Activated naive CD4-positive, alpha-beta T cell treated with anti-CD3 and anti-CD28 coated beads for 36 hours (primary cell): ENCODE data around the gene OR8A1. TPM values are rescaled to one million over a fixed set of nuclear protein-coding genes. Genes with fewer than 3 reads are reported as not detected.

ENCODE experiments used
- CTCF ChIA-PET: fragments of 350-600 bp; sonication (Branson Sonifier 250); formaldehyde crosslinking; loops from one replicate; lab custom pipeline; 2021; ENCODE audit warnings: antibody characterized with exemption; lab: Charles Lee
- DNase-seq: peaks from one replicate; pipeline ENCODE4 v3.0.0-alpha.2; 2020
- H3K27ac Mint-ChIP-seq: one replicate; pipeline ENCODE4 v1.8.0; 2021; ENCODE audit warnings: mild to moderate bottlenecking, mixed read lengths
- H3K27me3 Mint-ChIP-seq: one replicate; pipeline ENCODE4 v1.8.0; 2021; ENCODE audit warnings: low read depth, mixed read lengths
- H3K36me3 Mint-ChIP-seq: one replicate; pipeline ENCODE4 v1.8.0; 2021; ENCODE audit warnings: low read depth, mixed read lengths
- H3K4me1 Mint-ChIP-seq: one replicate; pipeline ENCODE4 v1.8.0; 2021; ENCODE audit warnings: low read depth, mixed read lengths
- H3K4me3 Mint-ChIP-seq: one replicate; pipeline ENCODE4 v1.8.0; 2021; ENCODE audit warnings: mild to moderate bottlenecking, moderate library complexity, mixed read lengths
- H3K9me3 Mint-ChIP-seq: one replicate; pipeline ENCODE4 v1.8.0; 2021; ENCODE audit warnings: mixed read lengths
- intact Hi-C: fragments of 100-400 bp; cut with micrococcal nuclease; formaldehyde crosslinking; loops from one replicate; pipeline ENCODE4 v1.15.1; 2023
- total RNA-seq, 2 experiments: library from RNA; stranded (reverse); gene quantifications; one replicate each; pipeline ENCODE4 v1.2.3, GENCODE V29; 2021

The OR8A1 gene
- total RNA-seq, 2 experiments from 2014 or later, result not detected

DNA sequence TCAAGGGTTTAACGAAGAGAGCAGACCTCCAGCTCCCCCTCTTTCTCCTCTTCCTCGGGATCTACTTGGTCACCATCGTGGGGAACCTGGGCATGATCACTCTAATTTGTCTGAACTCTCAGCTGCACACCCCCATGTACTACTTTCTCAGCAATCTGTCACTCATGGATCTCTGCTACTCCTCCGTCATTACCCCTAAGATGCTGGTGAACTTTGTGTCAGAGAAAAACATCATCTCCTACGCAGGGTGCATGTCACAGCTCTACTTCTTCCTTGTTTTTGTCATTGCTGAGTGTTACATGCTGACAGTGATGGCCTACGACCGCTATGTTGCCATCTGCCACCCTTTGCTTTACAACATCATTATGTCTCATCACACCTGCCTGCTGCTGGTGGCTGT lies 363 bp downstream of the OR8A1 start:
- peaks cover 17% of the 10 kb centered on the region for H3K27me3 Mint-ChIP-seq
- no peaks in the 10 kb centered on the region for H3K9me3 Mint-ChIP-seq
- H3K27ac Mint-ChIP-seq, result no peak overlapping the region
- no peaks in the 10 kb centered on the region for H3K4me1 Mint-ChIP-seq
- no peak overlapping the region for H3K4me3 Mint-ChIP-seq
- intact Hi-C loops, result no loop called here
- CTCF ChIA-PET, result no interaction called here
- H3K36me3 Mint-ChIP-seq, result no peaks in the 10 kb centered on the region
- no peak for DNase-seq

DNA sequence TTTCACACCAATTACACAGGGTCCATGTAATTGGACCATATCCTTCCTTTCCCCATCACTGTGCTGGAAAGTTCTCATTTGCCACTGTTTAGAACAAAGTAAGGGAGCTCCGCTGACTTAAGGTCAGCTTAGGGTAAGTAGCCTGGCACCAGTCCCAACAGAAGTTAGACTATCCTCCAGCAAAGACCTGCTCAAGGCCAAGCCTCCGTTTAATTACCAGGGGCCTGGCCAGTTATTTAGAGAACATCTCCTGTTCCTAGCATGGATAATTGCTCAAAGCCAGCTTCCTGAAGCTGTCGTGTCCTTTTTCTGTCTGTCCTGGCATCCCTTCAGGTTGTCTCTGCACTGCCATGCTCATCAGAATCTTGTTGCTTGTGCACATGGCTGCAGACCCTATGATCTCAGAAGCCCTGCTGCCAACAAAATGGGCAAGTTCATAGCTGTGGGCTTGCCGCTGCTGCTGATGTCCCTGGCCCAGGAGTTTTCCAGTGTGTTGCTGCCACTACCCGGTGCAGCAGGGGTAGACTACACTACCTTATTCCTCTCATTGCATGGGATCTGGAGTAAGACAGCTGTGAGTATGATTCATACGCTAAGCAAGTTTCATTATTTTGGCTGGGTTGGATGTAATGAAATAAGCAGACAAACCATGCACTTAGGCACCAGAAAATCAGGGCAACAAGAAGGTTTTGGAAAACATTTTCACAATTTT lies 8.1 kb downstream of the OR8A1 start:
- Mint-ChIP-seq H3K27ac (no peak overlapping the region), H3K4me3 (no peak overlapping the region), H3K4me1 (no peaks in the 10 kb centered on the region), H3K9me3 (no peaks in the 10 kb centered on the region), H3K27me3 (peaks cover under 1% of the 10 kb centered on the region), H3K36me3 (no peaks in the 10 kb centered on the region)
- CTCF ChIA-PET, result interaction anchor here (0.9 to 1.0 kb wide), 2 partner anchors 166 to 177 kb away, joined by 3 to 4 read pairs; no protein-coding TSS in a partner anchor
- intact Hi-C loops, result no loop called here
- no peak for DNase-seq

DNA sequence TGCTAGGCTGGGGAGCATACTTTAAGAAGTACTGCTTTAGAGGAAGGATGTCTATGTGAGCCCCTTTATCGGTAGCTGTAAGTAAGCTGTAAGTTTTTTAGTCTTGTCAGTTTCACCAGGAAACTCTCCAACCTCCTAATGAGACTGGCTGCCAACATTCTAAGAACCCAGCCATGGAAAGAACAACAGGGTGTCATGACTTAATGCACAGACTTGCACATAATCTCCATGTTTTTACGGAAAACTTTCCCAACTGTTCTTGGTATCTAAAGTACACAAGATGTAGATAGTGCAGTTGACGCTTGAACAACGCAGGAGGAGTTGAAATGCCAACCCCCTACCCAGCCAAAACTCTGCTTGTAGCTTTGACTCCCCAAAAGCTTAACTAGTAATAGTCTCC lies 9.0 kb downstream of the OR8A1 start:
- intact Hi-C loops, result no loop called here
- no peak for DNase-seq
- Mint-ChIP-seq H3K4me1 (no peaks in the 10 kb centered on the region), H3K27me3 (no peaks in the 10 kb centered on the region), H3K27ac (no peak overlapping the region), H3K36me3 (no peaks in the 10 kb centered on the region), H3K9me3 (no peaks in the 10 kb centered on the region), H3K4me3 (no peak overlapping the region)
- CTCF ChIA-PET, result interaction anchor here (0.9 kb wide), 1 partner anchor 177 kb away, joined by 4 read pairs; no protein-coding TSS in a partner anchor

DNA sequence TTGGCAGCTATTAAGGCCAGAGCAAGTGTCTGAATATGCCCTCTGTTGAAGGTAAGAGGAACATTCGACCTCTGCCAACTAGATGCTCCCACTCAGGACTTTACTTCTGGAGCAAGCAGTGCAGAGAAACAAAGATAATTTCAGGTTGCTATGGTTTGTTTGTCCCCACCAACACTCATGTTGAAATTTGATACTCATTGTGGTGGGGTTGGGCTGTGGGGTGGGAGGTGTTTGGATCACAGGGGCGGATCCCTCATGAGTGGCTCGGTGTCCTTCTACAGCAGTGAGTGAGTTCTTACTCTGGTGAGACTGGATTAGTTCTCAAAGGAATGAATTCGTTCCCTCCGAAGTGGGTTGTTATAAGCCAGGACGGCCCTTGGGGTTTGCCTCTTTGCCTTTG lies 12.0 kb downstream of the OR8A1 start:
- no peaks in the 10 kb centered on the region for H3K4me1 Mint-ChIP-seq
- no peak overlapping the region for H3K27ac Mint-ChIP-seq
- no peaks in the 10 kb centered on the region for H3K9me3 Mint-ChIP-seq
- H3K27me3 Mint-ChIP-seq, result peaks cover 3% of the 10 kb centered on the region
- intact Hi-C loops, result no loop called here
- no peaks in the 10 kb centered on the region for H3K36me3 Mint-ChIP-seq
- DNase-seq, result no peak
- no peak overlapping the region for H3K4me3 Mint-ChIP-seq
- CTCF ChIA-PET, result no interaction called here

DNA sequence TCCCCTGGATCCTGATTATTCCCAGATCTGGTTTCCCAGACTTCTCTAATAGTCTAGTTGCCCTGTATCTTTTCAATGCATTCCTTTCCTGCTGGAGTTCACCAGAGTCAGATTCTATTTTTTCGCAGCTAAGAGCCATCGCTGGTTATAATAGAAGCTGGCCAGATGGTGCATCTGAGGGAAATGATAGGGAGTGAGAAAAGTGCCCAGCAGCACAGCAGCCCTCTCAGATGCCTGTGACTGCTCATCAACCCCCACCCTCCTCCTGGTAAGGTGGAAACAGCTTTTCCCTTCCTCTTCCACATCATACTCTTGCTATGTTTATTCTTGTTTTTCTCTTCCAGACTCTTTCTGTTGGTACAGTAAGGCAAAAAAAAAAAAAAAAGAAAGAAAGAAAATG lies 12.8 kb downstream of the OR8A1 start:
- intact Hi-C loops, result no loop called here
- peaks cover 8% of the 10 kb centered on the region for H3K27me3 Mint-ChIP-seq
- CTCF ChIA-PET, result interaction anchor here (2.2 kb wide), 1 partner anchor 166 kb away, joined by 10 read pairs; no protein-coding TSS in a partner anchor
- H3K9me3 Mint-ChIP-seq, result no peaks in the 10 kb centered on the region
- H3K27ac Mint-ChIP-seq, result no peak overlapping the region
- no peak overlapping the region for H3K4me3 Mint-ChIP-seq
- H3K36me3 Mint-ChIP-seq, result no peaks in the 10 kb centered on the region
- no peak for DNase-seq
- no peaks in the 10 kb centered on the region for H3K4me1 Mint-ChIP-seq

DNA sequence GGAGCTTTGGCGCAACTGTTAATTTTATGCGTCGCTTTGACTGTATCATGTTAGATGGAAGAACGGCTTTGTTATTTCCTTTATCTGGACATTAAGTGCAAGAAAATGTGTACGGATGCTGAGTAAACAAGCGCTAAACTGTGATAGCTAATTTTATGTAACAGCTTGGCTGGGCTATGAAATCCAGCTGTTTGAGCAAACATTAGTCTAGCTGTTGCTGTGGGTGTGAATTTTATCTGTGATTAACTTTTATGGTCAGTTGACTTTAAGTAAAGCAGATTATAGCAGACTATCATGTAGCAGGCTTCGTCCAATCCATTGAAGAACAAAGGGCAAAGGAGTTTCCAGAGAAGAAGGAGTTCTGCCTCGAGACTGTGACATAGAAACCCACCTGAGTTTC lies 14.0 kb downstream of the OR8A1 start:
- peaks cover 14% of the 10 kb centered on the region for H3K27me3 Mint-ChIP-seq
- H3K36me3 Mint-ChIP-seq, result no peaks in the 10 kb centered on the region
- no peak for DNase-seq
- CTCF ChIA-PET, result interaction anchor here (1.0 to 2.9 kb wide), 4 partner anchors 10 to 512 kb away, joined by 3 to 16 read pairs (median 6); no protein-coding TSS in a partner anchor
- intact Hi-C loops, result no loop called here
- H3K9me3 Mint-ChIP-seq, result no peaks in the 10 kb centered on the region
- no peak overlapping the region for H3K27ac Mint-ChIP-seq
- no peak overlapping the region for H3K4me3 Mint-ChIP-seq
- no peaks in the 10 kb centered on the region for H3K4me1 Mint-ChIP-seq

DNA sequence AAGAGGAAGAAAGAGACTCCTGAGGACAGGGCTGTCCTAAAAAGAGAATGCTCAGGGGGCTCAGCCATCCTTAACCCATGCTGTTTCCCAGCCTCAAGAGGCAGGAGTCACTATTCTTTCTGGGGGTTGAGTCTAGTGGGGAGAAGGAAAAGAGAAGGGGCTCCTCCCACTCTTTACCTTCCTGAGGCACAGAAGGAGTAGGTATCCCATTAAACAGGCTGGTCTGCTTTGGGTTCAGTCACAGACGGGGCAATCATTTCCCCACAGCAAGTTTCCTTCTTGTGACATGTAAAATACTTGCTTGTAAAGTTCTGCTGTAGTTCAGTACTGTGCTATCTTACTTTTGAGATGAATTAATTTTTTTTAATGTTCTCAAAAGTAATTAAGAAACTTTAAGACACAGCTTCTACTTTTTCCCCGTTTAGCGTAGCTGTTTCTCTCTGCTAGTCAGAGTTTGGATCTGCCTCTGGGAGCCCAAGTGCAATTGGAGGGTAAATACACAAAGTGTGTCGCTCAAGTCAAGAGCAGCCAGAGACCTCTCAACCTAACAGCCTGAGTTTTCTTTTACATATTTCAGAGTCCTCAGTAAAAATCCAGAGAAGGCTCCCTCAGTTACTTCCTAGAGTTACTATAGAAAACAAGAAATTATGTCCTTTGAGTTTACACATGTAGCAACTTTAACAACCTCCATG lies 15.0 kb downstream of the OR8A1 start:
- intact Hi-C loops, result no loop called here
- Mint-ChIP-seq H3K27me3 (peaks cover 14% of the 10 kb centered on the region), H3K4me1 (no peaks in the 10 kb centered on the region)

DNA sequence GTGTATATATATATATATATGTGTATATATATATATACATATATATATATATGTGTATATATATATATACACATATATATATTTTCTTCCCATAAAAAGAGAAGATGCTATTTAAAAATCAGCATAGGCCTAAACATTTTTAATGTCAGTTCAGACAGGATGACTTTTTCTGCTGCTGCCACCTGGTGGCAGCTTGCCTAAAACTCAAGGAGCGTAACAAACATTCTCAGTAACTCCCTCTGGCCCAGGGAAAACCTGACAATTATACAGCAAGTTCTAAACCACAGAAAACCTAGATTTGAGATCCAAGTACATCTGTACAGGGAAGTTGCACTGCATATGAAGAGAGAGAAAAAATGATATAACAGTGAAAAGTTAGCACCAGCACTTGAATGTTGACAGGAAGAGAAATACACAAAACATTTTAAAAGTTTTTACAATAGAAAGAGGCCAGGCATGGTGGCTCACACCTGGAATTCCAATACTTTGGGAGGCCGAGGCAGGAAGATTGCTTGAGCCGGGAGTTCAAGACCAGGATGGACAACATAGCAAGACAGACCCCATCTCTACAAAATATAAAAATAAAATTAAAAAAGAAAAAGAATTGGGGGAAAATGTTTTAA lies 16.6 kb downstream of the OR8A1 start:
- Mint-ChIP-seq H3K36me3 (no peaks in the 10 kb centered on the region), H3K27ac (no peak overlapping the region), H3K27me3 (peaks cover 14% of the 10 kb centered on the region), H3K4me3 (no peak overlapping the region), H3K9me3 (no peaks in the 10 kb centered on the region), H3K4me1 (no peaks in the 10 kb centered on the region)
- DNase-seq, result peak; percentile 70
- intact Hi-C loops, result loop anchor here (1.0 kb wide), 2 partner anchors 171 to 184 kb away; no protein-coding TSS in a partner anchor
- CTCF ChIA-PET, result interaction anchor here (0.7 to 2.9 kb wide), 7 partner anchors 8 to 364 kb away, joined by 3 to 17 read pairs (median 6); no protein-coding TSS in a partner anchor

More for the DNA sequence above, 15.0 kb downstream of the OR8A1 start:
- CTCF ChIA-PET, result interaction anchor here (0.8 to 2.9 kb wide), 7 partner anchors 10 to 513 kb away, joined by 3 to 17 read pairs (median 4); no protein-coding TSS in a partner anchor
- Mint-ChIP-seq H3K36me3 (no peaks in the 10 kb centered on the region), H3K9me3 (no peaks in the 10 kb centered on the region), H3K4me3 (no peak overlapping the region), H3K27ac (no peak overlapping the region)
- no peak for DNase-seq

DNA sequence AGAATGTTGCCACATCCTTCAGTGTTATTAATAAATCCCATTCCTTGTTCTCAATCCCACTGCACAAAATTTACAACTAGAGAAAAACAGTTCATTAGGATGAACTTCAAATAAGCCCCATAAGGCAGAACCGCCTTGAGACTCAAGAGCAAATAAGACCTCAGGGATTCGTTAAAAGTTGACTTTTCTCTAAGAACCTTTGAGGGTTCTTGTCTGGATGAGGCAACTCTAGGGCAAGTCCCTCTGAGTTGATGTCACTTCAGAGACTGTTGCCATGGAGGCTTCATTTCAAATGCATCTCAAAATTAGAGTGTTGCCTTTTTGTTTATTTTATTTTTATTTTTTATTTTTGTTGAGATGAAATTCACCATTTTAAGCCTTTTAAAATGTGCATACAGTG lies 21.6 kb downstream of the OR8A1 start:
- Mint-ChIP-seq H3K4me3 (no peak overlapping the region), H3K27me3 (peaks cover 15% of the 10 kb centered on the region), H3K9me3 (no peaks in the 10 kb centered on the region), H3K27ac (no peak overlapping the region), H3K4me1 (no peaks in the 10 kb centered on the region), H3K36me3 (no peaks in the 10 kb centered on the region)
- CTCF ChIA-PET, result no interaction called here
- intact Hi-C loops, result loop anchor here (2.0 kb wide), 1 partner anchor 521 kb away; no protein-coding TSS in a partner anchor
- no peak for DNase-seq

DNA sequence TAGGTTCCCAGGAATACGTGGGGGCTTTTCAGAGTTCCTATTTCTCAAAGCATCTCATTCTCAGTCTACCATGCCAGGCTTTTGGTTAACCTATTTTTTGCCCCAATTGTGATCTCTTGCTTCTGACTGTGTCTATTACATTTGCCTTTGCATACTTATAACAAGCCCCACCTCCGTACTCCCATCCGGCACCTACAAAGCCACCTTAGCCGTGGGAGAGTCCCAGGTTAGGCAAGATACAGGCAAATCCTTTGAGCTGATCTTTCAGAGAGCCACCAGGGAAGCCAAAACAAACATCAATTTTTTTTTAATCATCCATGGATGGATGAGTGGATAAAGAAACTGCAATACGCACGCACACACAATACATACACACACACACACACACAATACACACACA lies 22.8 kb downstream of the OR8A1 start:
- Mint-ChIP-seq H3K9me3 (no peaks in the 10 kb centered on the region), H3K27me3 (peaks cover 17% of the 10 kb centered on the region), H3K27ac (no peak overlapping the region), H3K4me1 (no peaks in the 10 kb centered on the region), H3K4me3 (no peak overlapping the region), H3K36me3 (no peaks in the 10 kb centered on the region)
- intact Hi-C loops, result no loop called here
- CTCF ChIA-PET, result interaction anchor here (0.6 kb wide), 2 partner anchors 177 to 197 kb away, joined by 3 to 4 read pairs; no protein-coding TSS in a partner anchor
- no peak for DNase-seq

DNA sequence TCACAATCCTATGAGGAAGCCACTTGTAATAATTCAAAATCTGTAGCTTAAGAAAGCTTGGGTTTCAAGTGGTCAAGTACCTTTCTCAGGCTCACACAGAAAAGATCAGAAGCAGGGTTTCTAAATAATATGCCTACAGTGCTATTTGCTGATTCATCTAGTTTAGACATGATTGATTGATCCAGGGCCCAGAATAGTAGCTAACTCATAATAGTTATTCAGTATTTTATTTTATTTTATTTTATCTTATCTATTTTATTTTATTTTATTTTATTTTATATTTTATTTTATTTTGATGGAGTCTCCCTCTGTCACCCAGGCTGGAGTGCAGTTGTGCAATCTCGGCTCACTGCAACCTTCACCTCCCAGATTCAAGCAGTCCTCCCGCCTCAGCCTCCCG lies 25.5 kb downstream of the OR8A1 start:
- Mint-ChIP-seq H3K27me3 (peaks cover 19% of the 10 kb centered on the region), H3K9me3 (no peaks in the 10 kb centered on the region), H3K4me1 (no peaks in the 10 kb centered on the region), H3K27ac (no peak overlapping the region), H3K4me3 (no peak overlapping the region), H3K36me3 (no peaks in the 10 kb centered on the region)
- intact Hi-C loops, result no loop called here
- CTCF ChIA-PET, result interaction anchor here (1.1 to 2.2 kb wide), 2 partner anchors 10 to 180 kb away, joined by 4 to 9 read pairs; no protein-coding TSS in a partner anchor
- no peak for DNase-seq

DNA sequence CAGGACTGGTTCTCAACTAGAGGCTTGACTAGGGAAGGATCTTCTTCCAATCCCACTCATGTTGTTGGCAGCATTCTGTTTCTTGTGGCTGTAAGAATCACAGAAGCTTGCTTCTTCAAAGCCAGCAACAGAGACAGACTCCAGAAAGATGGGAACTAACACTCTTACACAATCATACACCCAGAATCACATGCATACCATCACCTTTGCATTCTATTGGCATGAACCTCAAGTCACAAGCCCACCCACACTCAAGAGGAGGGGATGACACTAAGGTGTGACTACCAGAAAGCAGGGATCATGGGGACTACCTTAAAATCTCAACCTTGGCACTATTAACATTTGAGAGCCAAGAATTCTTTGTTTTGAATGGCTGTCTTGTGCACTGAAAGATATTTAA lies 27.8 kb downstream of the OR8A1 start:
- CTCF ChIA-PET, result no interaction called here
- DNase-seq, result no peak
- Mint-ChIP-seq H3K9me3 (no peaks in the 10 kb centered on the region), H3K27me3 (peaks cover 20% of the 10 kb centered on the region), H3K27ac (no peak overlapping the region), H3K4me1 (no peaks in the 10 kb centered on the region), H3K36me3 (no peaks in the 10 kb centered on the region), H3K4me3 (no peak overlapping the region)
- intact Hi-C loops, result no loop called here
